ENCODE measurements around the gene HRK. TPM values are rescaled to one million over a fixed set of nuclear protein-coding genes. Genes with fewer than 3 reads are reported as not detected.

The HRK gene
- polyA plus RNA-seq (ENCODE audit: insufficient read length in 4 of 4), result under 1 TPM; 0.24 to 0.65 (median 0.45) TPM

DNA sequence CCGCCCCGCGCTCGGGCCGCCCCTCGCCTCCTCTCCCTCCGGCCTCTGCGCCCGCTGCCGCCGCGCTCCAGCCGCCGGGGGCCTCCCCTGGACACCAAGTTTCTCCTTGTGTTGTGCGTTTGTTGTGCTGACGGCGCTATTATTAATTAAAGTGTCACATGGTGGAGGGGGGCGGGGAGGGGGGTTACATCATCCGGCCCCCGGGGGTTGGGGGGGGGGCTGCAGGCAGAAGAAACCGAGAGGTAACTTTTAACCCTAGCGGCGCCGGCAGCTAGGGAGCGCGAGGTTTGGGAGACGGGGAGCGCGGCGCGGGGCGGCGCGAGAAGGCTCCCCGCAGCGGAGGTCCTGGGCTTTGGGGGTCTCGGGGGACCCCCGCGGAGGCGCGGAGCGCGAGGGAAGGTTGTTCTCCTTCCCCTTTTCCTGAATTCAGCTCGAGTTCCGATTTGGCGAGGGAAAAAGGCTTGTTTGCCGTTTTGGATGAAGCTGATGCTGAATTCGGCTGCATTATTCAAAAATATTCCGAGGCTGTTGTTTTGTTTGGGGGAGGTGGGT is at the start of gene HRK:
Gene HRK, minus strand, starts transcription at position 117 of the 552 bp plus-strand sequence. CDS start 134 bp downstream, outside the sequence.
- DNase-seq (ENCODE audit: low read depth in 4 of 4, low spot score in 3 of 4), result no peak

DNA sequence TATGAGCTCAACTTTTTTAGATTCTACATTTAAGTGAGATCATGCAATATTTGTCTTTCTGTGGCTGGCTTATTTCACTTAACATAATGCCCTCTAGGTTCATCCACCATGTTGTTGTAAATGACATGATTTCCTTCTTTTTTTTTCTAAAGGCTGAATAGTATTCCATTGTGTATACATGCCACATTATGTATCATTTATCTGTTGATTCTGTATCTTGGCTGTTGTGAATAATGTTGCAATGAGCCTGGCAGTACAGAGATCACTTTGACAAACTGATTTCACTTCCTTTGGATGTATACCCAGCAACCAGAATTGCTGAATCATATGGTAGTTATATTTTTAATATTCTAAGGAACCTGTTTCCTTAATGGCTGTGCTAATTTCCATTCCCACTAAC is 48.6 kb upstream of the HRK start:
- DNase-seq (ENCODE audit: low read depth in 4 of 4, low spot score in 3 of 4), result no peak

DNA sequence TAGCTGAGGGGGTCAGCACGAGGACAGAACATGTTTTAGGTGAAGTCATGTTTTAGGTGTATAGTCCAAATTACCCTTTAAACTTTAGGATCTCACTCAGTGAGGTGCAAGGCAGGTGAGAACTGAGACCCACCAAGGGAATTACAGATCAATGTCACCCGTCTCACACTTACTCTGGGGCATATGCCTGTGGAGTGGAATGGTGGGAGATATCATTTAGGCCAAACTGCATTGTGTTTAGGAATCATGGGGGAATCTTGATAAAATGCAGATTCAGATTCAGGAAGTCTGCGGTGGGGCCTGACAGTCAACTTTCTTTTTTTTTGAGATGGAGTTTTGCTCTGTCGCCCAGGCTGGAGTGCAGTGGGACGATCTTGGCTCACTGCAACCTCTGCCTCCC is 47.3 kb upstream of the HRK start:
- no peak for DNase-seq (ENCODE audit: low read depth in 4 of 4, low spot score in 3 of 4)

DNA sequence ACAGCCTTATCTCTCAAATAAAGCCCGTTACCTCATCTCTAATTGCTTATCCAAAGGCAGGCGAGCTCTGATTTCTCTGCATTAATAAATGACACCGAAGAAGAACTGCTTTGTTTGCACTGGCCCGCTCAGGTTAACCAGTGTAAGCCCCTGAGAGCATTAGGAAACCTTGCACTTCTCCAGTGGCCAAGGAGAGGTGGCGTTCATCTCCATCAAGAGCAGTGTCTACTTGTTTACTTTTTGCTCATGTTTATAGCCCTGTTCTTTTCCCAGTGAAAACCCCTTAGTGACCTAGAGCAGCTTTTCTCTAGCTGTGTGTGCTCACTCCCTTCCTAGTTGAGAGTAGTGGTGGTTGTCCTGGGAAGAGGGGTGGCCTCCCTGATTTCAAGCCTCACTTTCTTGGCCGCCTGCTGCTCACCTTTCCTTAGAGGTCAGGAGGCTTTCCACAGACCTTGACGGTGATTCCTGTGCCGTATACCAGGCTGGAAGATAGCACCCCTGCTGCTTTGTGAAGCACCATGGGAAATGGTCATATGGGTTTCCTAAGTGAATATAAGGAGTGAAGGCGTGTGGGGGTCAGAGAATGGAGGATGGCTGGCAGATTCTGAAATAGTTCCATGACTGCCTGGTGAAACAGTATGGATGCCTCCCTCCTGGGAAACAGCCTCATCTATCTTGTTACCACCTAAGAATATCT is 46.2 kb upstream of the HRK start:
- no peak for DNase-seq (ENCODE audit: low read depth in 4 of 4, low spot score in 3 of 4)

DNA sequence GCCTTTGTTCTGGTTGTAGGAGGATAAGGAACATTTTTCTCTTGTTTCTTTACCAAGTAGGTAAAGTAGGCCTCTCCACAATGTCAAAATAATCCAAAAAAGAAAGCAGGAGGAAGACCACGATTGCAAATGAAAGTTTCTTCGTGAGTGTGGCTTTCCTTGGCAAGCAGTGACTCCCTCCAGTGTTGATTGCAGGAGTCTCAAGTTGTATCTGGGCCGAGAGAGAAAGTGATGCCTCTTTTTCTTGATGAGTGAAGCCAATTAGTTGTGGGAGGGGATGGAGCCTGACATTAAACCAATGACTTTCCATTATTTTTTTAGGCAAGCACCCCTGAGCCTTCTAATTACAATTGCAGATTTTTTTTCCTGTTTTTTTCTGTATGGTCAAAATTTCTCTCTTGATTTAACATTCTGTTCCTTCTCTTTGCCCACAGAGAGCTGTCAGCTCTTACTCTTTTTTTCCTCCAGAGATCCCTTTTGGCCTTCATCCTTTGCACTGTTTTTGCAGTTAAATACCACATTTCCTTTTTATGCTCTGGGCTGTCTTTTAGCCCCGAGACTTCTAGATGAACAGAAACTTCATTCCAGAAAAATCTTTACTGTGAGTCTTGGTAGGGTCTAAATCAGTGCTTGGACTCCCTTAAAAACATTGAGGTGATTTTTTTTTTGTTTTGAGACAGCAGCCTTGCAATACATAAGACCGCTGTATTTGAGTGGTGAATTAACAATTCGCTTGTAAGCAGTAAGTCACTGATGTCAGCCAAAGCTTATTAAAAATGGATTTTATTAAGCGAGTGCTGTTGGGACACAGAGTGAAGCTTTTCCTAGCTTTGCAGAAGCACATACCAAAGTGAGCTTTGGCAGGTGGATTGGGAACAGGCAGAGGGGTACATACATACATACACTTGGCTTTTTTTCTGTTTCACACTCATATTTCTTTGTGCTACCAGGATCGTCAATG is 45.3 kb upstream of the HRK start:
- no peak for DNase-seq (ENCODE audit: low read depth in 4 of 4, low spot score in 3 of 4)

DNA sequence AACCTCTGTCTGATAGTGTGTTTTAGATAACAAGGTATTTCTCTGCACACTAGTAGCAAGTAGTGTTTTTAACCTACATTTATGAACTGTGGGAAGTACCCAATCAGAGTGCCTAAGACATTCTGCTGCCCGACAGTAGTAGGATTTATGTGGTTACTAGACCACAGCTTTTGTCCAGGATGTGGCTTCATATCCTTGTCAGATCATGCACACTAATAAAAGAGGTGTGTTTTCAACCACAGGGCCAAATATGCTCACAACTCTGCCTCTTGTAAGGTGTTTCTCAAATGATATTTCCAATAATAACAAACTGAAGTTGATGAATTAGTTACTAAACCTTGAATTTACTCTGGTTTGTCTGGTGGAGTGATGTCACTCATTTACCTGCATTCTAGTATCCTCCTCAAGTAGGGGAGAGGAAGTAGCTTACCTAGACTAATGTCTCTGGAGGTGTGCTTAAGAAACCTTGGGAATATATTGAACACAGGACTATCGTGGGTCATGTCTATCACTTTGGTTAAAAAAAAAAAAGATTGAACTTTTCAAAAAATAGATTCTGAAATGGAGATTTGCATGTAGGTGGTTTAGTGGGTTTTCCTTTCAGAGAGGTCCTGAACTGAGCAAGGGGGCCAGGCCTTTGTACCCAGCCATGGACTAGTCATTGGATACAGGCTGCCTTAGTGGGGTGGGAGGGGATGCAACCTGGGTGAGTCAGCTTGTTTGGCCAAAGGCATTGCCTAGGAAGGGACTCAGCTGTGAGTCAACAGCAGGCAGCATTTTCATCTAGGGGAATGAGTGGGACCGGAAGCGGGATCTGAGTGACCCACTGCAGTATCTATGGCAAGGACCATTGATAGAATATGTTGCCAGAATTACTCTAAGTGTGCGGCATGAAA is 43.6 kb upstream of the HRK start:
- DNase-seq (ENCODE audit: low read depth in 4 of 4, low spot score in 3 of 4), result no peak

DNA sequence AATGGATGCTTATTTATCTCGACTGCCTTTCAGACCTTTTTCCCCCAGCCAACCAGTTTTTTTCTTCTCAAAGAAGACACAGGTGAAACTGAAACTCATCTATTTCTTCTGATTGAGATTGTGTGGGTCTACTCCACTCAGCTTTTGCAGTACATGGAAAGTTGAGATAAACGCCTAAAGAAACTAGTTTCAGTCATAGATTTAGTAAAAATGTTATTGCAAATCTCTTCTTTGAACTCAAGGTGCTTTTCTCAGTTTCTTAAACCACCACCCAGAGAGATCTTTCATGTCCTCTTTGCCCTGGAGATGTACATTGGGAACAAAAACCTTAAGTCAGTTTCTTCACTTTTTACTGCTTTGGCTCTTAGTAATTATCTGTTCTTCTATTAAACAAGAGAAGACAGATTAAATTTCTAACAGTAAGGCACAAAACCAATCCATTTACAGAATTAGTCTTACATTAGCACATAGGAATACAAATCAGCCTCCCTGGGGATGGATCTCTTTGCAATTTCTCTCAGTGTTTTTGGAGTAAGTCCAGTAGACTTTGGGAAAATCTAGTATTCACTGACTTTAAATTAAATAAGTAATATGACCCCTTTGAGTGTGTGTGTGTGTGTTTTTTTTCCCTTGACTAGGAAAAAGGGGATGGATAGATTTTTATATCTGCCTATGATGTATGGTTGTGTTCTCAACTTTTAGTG is 41.1 kb upstream of the HRK start:
- DNase-seq (ENCODE audit: low read depth in 4 of 4, low spot score in 3 of 4), result no peak

DNA sequence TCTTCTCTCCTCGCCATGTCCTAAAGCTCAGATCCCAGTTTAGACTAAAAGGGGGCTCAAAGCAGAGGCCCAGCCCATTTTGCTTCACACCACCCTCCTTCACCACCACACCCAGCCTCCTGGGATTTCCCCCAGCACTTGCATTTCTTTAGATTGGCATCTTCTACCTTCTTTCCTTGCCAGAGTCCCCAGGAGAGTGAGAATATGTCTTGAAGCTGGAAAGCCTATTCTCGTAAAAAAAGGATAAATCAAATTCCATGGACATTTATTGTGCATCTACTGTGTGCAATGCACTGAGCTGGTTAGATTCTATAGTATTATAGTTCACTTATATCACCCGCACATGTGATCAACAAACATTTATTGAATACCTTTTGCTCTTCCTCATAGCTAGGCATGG is 39.7 kb upstream of the HRK start:
- DNase-seq (ENCODE audit: low read depth in 4 of 4, low spot score in 3 of 4), result no peak

DNA sequence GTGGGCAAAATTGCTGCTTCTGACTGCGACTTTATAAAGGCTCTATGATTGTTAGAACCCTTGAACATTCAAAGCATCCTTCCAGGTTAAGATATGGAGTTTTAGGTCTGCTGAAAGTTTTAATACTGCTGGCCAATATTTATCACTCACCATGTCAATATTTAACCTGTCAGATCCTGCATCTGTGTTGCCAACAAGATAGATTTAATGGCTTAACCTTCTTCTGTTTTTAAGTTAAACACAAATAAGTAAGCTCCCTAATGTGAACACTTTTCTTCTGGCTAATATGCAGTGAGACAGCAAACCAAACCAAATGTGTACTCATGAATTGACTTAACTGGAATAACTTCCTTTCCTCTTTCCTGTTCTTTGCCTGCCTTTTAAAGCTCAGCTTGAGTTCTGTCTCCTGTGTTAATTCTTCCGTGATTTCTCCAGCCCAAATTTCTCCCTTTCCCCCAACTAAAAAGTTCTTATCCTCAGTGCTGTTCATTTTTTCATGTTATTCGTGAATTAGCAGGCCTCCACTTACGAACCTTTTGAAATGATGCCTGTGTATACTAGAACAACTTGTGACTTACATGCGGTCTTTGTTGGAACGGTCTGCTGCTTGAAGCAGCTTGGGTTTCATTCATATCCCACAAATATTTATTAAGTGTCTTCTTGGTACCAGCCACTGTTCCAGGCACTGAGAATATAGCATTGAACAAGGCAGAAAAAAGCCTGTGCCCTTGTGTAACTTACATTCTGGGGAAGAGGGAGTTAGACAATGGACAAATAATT is 38.7 kb upstream of the HRK start:
- DNase-seq (ENCODE audit: low read depth in 4 of 4, low spot score in 3 of 4), result no peak

DNA sequence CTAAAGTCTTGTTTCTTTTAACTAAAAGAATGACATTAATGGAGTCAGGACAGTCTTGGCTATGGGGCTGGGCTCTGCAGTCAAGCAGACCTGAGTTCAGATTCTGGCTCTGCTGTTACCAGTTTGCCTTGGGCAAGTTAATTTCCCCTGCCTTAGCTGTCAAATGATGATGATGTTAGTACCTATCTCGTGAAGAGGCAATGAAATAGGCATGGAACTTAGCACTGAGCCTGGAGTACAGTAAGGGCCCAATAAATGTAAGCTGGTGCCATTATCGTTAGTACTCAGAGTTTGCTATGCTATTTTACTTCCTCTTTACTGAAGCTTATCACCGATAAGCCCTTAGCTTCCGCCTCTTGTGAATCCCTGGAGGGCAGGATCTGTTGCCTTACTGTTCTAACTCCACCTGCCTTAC is 38.0 kb upstream of the HRK start:
- no peak for DNase-seq (ENCODE audit: low read depth in 4 of 4, low spot score in 3 of 4)

DNA sequence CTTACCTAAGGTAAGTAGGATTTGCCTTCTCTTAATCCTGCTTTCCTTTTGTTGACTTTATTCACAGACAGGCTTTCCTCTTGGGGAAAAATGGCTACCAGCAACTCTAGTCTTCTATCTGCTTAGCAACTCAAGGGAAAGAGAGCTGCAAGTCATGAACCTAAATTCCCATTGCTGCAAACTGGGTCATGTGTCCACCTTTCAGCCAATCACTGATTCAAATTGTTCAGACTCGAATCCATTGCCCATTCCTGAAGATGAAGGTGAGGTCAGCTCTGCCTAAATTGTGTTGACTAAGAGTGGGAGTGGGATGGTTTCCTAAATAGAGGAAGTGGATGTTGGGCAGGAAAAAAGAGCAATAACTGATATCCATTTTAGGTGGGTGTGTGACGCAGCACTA is 37.2 kb upstream of the HRK start:
- no peak for DNase-seq (ENCODE audit: low read depth in 4 of 4, low spot score in 3 of 4)

DNA sequence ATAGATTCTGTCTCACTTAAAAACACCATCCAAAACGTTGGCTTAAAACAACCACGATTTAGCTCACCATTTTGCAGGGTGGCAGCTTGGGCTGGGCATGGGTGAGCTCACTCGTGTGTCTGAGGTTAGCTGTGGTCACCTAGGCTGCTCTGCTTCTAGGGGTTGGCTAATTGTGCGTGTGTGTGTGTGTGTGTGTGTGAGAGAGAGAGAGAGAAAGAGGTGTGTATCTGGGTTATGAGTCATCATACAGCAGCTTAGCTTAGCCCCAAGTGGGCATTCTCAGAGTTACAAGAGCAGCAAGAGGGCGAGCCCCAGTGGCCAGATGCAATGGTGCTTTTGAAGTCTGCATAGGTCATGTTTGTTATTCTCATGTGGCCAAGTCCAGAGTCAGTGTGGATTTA is 35.5 kb upstream of the HRK start:
- DNase-seq (ENCODE audit: low read depth in 4 of 4, low spot score in 3 of 4), result no peak

DNA sequence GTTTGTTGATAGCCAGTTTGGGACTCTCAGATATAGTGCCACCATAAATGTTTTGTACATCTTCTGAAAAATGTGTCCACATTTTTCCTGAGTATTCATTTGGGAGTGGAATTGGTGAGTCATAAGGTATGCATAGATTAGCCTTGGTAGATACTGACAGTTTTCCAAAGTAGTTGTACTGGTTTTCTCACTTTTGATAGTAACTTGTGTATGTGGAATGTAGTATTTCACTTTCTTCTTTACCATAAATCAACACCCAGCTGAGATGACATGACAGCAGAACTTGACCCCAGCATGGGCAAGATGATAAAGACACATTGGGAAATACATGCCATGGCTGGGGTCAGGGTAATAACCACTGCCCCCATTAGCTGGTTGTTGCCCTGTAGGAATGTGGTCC is 34.9 kb upstream of the HRK start:
- no peak for DNase-seq (ENCODE audit: low read depth in 4 of 4, low spot score in 3 of 4)

DNA sequence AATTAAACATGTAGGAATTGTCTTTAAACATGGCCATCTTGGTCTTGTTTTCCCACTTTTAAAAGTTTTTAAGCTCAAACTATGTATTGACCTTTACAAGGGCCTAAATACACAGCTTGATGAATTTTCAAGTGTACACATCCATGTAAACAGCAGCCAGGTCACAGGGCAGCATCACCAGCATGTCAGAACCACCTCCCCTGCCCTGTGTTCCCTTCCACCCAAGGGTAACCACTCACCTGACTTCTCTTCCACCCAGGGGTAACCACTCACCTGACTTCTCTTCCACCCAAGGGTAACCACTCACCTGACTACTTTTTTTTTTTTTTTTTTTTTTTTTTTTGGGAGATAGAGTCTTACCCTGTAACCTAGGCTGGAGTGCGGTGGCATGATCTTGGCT is 34.1 kb upstream of the HRK start:
- no peak for DNase-seq (ENCODE audit: low read depth in 4 of 4, low spot score in 3 of 4)

DNA sequence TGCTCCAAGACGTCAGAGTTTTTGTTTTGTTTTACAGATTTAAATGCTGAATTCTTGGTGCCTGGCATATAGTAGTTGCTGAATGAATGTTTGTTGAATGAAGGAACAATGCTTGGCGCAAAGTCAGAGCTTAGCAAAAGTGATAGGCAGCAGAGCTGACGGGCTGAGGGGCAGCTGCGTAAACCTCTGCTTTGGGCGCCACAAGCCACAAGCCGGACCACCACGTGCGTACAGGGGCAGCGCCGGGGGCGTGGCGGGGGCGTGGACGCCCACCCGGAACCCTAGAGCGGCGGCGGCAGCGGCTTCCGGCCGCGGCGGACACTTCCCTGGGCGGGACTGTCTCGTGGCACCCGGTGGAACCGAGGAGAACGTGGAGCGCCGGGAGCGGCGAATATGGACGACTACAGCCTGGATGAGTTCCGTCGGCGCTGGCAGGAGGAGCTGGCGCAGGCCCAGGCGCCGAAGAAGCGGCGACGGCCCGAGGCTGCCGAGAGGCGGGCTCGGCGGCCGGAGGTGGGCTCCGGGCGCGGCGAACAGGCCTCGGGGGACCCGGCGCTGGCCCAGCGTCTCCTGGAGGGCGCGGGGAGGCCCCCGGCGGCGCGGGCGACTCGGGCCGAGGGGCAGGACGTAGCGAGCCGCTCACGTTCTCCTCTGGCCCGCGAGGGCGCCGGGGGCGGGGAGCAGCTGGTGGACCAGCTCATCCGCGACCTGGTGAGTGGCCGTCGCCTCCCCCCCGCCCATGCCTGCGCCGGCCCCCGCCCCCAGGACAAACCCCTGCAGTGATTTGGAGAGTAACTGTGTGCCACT is 29.6 kb upstream of the HRK start, which contains the start of gene FBXW8:
Gene FBXW8, plus strand, starts transcription at position 306 of the 807 bp plus-strand sequence. Its CDS starts 88 bp downstream, at position 394.
- DNase-seq (ENCODE audit: low read depth in 4 of 4, low spot score in 3 of 4), result peak in 3 of 4 donors; percentile 39 to 68 (median 40)

DNA sequence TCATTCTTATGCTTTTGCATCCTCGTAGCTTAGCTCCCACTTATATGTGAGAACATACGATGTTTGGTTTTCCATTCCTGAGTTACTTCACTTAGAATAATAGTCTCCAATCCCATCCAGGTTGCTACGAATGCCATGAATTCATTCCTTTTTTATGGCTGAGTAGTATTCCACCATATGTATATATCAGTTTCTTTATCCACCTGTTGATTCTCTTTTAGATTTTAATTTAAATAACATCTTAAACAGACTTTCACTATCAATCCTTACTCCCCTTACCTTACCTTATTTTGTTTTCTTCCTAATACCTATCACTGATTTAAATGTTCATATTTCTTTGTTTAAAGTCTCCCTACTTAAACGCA is 29.0 kb upstream of the HRK start:
- no peak for DNase-seq (ENCODE audit: low read depth in 4 of 4, low spot score in 3 of 4)

DNA sequence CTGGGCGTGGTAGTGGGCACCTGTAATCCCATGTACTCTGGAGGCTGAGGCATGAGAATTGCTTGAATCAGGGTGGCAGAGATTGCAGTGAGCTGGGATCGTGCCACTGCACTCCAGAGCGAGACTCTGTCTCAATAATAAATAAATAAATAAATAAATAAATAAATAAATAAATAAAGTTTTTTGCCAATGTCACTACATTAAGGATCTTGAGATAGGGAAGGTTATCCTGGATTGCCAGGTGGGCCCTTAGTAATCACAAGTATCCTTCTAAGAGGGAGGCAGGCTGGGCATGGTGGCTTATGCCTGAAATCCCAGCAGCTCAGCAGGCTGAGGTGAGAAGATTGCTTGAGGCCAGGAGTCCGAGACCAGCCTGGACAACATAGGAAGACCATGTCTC is 25.0 kb upstream of the HRK start:
- no peak for DNase-seq (ENCODE audit: low read depth in 4 of 4, low spot score in 3 of 4)

DNA sequence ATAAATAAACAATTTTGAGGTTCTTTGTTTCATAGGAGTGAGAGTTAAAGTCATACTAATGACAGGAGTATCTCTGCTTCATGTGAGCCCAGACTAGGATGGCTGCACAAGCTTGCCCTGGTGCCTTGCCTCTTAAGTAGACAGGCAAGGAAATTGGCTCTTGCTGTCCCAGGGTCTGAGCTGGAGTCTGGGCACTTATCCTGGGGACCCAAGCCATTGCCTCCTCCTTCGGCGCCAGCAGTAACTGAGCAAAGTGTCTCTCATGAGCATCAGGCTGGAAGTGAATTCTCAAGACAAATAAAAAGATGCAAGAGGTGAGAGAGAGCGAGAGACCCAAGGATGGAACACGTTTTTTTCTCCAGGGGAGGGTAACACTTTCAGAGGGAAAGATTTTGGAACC is 22.6 kb upstream of the HRK start:
- DNase-seq (ENCODE audit: low read depth in 4 of 4, low spot score in 3 of 4), result no peak

Measured in right renal pelvis (tissue), 4 donors.